ENCODE data around the gene E4F1.
A peak's percentile ranks its signal among the peaks of the same experiment; 100 is the strongest.
"Not testable (repeated sequence)": the region's sequence is repeated elsewhere in the genome, so short reads cannot be mapped to it uniquely, and the experiment has no call there.

The E4F1 gene

GRCh38 chr16:2260250-2260649, 36.9 kb downstream of the E4F1 start:
- no peak overlapping the region for H3K4me3 ChIP-seq (ENCODE audit: low read depth, low read length)
- CTCF ChIA-PET: no interaction called here
- POLR2A ChIA-PET: interaction anchor here (2.1 kb wide), 1 partner anchor 9 kb away, joined by 6 read pairs; the partner anchor contains the start of gene ECI1
- TF ChIP-seq CTCF (IDR thresholded peaks at IDR 0.05; ENCODE audit: insufficient read depth, low read length, missing control alignments): no peak
- no peak for DNase-seq (ENCODE audit: low read depth, low spot score)

- ChIA-PET POLR2A (interaction anchor here (0.7 to 1.1 kb wide), 3 partner anchors 12 to 435 kb away, joined by 3 to 4 read pairs (median 3); partner anchors contain the start of gene ECI1), CTCF (interaction anchor here (1.2 to 7.2 kb wide), 2 partner anchors 10 to 159 kb away, joined by 3 to 44 read pairs; partner anchors contain the start of gene ECI1)
- H3K4me3 ChIP-seq (ENCODE audit: low read depth, low read length); DNase-seq (ENCODE audit: low read depth, low spot score): not testable (repeated sequence)
These were observed 39.6 kb downstream of the E4F1 start for GRCh38 chr16:2263026-2263425.

- CTCF ChIA-PET: interaction anchor here (1.0 to 7.2 kb wide), 2 partner anchors 10 to 14 kb away, joined by 3 to 44 read pairs; partner anchors contain the start of gene ECI1
- POLR2A ChIA-PET: not testable (repeated sequence)
- H3K4me3 ChIP-seq (ENCODE audit: low read depth, low read length): peak overlapping the region; percentile 98
These were observed 43.5 kb downstream of the E4F1 start for GRCh38 chr16:2266887-2267286.

GRCh38 chr16:2267505-2267912, 44.1 kb downstream of the E4F1 start:
- peak overlapping the region; percentile 98 for H3K4me3 ChIP-seq (ENCODE audit: low read depth, low read length)
- CTCF ChIA-PET: interaction anchor here (7.2 kb wide), 1 partner anchor 15 kb away, joined by 44 read pairs; the partner anchor contains the start of gene ECI1
- DNase-seq (ENCODE audit: low read depth, low spot score); POLR2A ChIA-PET: not testable (repeated sequence)

More at GRCh38 chr16:2266887-2267286, 43.5 kb downstream of the E4F1 start:
- not testable (repeated sequence) for DNase-seq (ENCODE audit: low read depth, low spot score)

GRCh38 chr16:2267913-2268666, 44.7 kb downstream of the E4F1 start, which contains the start of gene RNPS1:
RNPS1 (minus strand) TSS chr16:2268126; CDS start chr16:2264643, 3,483 bp downstream.
- DNase-seq (ENCODE audit: low read depth, low spot score): peak; percentile 56
- H3K4me3 ChIP-seq (ENCODE audit: low read depth, low read length): peak within 1 kb of the TSS; percentile 98
- no peak for TF ChIP-seq CTCF (IDR thresholded peaks at IDR 0.05; ENCODE audit: insufficient read depth, low read length, missing control alignments)
- ChIA-PET POLR2A (interaction anchor here (0.8 to 1.3 kb wide), 5 partner anchors 17 to 269 kb away, joined by 3 to 6 read pairs (median 4); partner anchors contain the start of genes AMDHD2, ECI1, PDPK1 and TRAF7), CTCF (interaction anchor here (1.2 to 7.2 kb wide), 2 partner anchors 15 to 232 kb away, joined by 3 to 44 read pairs; partner anchors contain the start of gene ECI1)

GRCh38 chr16:2270070-2270462, 46.7 kb downstream of the E4F1 start:
- TF ChIP-seq CTCF (IDR thresholded peaks at IDR 0.05; ENCODE audit: insufficient read depth, low read length, missing control alignments): no peak
- H3K4me3 ChIP-seq (ENCODE audit: low read depth, low read length): no peak overlapping the region; the same call in 1 of the 2 replicates
- POLR2A ChIA-PET: no interaction called here
- DNase-seq (ENCODE audit: low read depth, low spot score): no peak
- CTCF ChIA-PET: interaction anchor here (0.9 to 1.5 kb wide), 4 partner anchors 12 to 231 kb away, joined by 4 to 6 read pairs (median 5); partner anchors contain the start of gene ABCA3

- ChIA-PET CTCF (interaction anchor here (0.8 to 1.9 kb wide), 6 partner anchors 19 to 231 kb away, joined by 3 to 6 read pairs (median 4); partner anchors contain the start of genes ABCA3 and ECI1), POLR2A (no interaction called here)
- no peak overlapping the region for H3K4me3 ChIP-seq (ENCODE audit: low read depth, low read length)
- TF ChIP-seq CTCF (IDR thresholded peaks at IDR 0.05; ENCODE audit: insufficient read depth, low read length, missing control alignments): no peak
- DNase-seq (ENCODE audit: low read depth, low spot score): no peak
These were observed 47.4 kb downstream of the E4F1 start for GRCh38 chr16:2270588-2271470.
